ENCODE data around the gene RPP21.

Gene RPP21

DNA sequence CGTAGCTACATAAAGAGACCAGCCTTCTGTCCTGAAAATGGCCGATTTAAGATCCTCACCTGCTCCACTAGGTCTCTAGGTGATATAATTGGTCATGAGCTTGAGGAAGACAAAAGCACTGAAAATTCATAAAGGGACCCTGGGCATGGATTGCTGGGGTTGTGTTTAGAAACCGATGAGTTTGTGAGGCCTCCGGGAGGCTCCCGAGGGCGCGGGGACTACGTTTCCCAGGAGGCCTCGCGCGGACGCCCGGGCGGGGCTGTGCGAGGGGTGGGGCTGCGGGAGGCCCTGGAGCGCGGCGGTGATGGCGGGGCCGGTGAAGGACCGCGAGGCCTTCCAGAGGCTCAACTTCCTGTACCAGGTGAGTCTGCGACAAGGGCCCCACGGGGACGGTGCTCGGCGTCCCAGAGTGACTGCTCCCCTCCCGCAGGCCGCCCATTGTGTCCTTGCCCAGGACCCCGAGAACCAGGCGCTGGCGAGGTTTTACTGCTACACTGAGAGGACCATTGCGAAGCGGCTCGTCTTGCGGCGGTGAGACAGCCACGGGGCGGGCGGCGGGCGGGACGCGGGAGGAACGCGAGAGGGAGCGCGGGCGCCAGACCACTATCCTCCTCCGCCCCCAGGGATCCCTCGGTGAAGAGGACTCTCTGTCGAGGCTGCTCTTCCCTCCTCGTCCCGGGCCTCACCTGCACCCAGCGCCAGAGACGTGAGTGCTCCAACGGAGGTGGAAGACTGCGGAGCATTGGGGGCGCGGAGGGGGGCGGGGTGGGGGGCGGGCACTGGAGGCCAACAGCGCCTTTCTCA is at the start of gene RPP21:
Gene RPP21 (plus strand): TSS at position 289 of the 804 bp plus-strand sequence. CDS start 16 bp downstream, at position 305.
- peak; percentile 83 for DNase-seq (ENCODE audit: low spot score)

DNA sequence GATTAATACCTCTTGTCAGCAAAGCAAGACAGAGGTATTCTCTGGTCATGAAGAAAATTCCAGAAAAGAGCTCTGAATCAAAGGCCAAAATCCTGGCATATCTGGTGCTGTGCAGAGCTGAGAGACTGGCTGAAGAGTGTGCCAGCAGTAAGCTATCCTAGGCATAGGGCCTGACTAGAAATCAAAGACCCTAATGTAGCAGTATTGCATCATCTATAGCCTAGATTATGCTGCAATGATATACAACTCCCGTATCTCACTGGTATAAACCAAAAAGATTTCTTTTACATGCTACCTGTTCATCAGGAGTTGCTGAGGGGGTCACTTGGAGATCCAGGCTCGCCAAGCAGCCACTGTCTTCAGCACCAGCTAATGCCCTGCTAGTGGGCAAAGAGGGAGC is 49.1 kb upstream of the RPP21 start:
- DNase-seq (ENCODE audit: low spot score), result no peak

DNA sequence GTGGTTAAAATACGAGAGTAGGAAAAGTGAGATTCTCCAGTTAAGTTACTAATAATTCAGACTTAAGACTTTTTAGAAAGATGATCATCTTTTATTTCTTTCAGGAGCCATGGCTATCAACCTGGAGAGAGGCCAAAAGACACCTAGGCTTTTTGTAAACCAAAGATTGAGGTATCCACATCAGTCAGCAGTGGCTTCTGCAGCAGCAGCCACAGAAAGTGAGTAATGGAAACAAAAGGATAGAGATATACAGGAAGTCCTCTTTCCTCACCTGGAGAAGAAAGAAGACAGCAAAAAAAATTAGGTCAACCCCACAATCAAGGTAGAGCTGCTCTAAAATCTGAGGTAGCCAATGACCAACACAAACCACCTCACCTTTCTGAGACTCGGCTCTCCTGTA is 41.0 kb upstream of the RPP21 start:
- no peak for DNase-seq (ENCODE audit: low spot score)

DNA sequence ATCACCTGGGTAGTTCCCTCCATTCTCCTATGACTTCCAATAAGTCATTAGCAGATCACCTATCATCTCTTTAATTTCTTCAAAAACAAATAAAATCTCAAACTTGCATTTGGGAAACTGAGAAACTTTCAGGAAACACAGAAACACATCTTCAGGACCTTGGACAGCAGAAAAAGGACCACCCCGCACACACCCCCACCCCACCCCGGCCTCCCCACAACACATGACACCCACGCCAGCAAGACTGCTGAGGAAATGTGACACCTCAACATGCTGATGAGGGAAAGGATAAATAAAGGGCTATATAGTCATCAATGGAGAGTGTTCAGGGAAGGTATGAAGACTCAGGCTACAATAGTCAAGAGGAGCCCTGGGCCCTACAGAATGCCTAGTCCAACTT is 33.9 kb upstream of the RPP21 start:
- DNase-seq (ENCODE audit: low spot score), result no peak

DNA sequence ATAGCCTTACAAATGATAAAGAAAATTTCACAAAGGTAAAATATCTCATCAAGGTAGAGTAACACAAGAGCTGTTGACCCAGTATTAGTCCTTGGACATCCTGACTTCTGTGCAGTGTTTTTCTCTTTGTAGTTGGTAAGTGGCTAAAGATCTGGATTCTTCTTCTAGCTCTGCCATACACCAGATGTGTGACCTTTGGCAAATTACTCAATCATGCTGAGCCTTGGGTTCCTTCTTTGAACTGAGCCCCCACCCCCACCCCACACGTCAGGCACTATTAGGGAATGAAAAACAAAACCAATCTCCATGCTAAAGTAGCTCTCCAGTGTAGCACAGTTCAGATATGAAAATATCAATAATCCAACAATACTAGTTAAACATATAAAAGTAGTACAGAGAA is 33.3 kb upstream of the RPP21 start:
- DNase-seq (ENCODE audit: low spot score), result no peak

DNA sequence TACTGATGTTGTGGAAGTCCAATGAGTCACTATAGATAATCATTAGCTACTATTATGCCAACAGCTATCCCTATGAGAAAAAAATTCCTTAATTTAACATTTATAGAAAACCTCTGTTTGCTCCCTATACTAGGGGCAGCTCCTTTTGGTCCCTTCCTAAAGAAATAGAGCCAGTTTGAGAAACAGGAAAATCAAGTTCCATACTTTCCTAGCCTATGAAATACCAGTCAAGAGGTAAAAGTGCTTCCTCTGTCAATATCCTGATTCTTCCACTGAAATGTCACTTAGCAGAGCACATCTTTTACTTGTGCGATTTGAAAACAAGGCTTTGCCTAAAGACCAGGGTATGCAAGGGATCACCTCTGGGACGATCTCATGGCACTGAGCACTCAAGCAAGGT is 32.7 kb upstream of the RPP21 start:
- no peak for DNase-seq (ENCODE audit: low spot score)

DNA sequence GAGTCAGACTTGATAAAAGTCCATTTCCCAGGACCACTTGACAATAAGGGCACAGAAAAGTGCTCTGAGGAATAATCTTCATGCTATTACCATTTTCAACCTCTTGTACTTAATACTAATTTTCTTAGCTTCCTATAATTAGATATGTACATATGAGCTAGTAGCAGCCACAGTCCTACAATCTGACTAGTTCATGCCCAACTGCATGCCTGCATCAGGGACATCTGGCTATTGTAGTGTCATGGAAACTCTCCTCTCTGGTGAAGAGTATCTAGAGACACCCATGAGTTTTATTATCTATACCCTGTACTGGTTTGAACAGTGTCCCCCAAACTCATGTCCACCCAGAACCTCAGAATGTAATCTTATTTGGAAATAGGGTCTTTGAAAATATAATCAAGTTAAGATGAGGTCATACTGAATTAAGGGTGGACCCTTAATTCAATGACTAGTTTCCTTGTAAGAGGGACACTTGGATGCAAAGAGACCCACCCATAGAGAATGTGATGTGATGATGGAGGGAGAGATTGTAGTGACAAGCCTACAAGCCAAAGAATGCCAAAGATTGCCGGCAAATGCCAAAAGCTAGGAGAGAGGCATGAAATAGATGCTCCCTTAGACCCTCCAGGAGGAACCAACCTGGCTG is 32.2 kb upstream of the RPP21 start:
- DNase-seq (ENCODE audit: low spot score), result no peak

DNA sequence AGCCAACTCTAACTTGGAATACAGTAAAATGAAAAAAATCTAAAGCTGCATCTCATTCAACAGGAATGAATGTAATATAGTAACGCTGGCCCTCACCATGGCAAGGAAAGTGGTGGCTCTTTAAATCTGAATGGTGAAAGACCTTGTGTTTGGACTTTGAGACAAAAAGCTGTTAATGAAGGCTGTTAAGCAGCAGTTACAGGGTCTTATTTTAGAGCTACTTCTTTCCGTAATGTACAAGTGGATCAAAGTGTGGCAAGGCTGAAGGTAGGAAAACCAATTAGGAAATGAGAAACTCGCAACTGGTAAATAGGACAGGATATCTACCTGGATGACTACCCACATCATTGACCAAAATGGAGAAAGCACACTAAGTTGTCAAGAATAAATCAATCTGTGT is 29.8 kb upstream of the RPP21 start:
- DNase-seq (ENCODE audit: low spot score), result no peak

DNA sequence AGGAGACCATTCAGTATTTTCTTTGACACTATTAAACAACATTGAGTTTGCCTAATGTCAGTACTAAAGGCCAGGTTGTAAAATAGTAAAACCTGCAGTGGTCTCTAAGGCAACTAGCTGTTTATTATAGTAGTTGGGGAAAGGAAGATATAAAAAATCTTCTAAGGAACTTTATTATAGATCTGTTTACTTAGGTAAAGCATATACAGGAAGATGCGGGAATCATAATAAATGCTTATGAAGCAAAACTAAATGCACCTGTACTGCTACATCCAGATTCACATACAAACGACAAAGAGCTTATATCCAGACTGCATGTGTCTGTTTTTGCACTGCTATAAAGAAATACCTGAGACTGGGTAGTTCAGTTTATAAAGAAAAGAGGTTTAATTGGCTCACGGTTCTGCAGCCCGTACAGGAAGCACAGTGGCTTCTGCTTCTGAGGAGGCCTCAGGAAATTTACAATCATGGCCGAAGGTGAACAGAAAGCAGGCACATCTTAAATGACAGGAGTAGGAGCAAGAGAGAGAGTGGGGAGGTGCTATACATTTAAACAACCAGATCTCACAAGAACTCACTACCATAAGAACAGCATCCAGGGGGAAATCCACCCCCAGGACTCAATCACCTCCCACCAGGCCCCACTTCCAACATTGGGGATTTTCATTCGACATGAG is 26.9 kb upstream of the RPP21 start:
- no peak for DNase-seq (ENCODE audit: low spot score)

DNA sequence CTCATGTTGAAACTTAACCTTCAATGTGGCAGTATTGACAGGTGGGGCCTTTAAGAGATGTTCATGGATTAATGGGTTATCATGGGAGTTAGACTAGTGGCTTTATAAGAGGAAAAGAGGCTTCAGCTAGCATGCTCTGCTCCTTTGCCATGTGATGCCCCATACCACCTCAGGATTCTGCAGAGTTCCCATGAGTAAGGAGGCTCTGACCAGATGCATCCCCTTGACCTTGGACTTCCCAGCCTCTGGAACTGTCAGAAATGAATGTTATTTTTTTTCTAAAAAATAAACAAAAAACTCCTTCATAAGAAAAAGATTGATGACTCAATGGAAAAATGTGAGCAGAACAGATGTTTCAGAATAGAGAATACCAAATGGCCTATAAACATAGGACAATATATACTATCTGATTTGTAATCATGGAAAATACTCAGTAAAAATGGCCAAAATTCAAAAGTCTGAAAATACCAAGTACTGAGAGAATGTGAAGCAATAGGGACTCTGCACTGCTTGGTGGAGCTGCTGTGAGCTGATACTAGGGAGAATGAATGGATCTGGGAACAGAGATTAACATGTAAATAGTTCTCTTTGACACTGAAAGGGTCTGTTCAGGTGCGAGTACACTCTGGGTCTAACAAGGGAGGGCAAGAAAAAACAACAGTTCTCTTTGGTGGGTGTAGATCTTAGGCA is 25.7 kb upstream of the RPP21 start:
- DNase-seq (ENCODE audit: low spot score), result no peak

DNA sequence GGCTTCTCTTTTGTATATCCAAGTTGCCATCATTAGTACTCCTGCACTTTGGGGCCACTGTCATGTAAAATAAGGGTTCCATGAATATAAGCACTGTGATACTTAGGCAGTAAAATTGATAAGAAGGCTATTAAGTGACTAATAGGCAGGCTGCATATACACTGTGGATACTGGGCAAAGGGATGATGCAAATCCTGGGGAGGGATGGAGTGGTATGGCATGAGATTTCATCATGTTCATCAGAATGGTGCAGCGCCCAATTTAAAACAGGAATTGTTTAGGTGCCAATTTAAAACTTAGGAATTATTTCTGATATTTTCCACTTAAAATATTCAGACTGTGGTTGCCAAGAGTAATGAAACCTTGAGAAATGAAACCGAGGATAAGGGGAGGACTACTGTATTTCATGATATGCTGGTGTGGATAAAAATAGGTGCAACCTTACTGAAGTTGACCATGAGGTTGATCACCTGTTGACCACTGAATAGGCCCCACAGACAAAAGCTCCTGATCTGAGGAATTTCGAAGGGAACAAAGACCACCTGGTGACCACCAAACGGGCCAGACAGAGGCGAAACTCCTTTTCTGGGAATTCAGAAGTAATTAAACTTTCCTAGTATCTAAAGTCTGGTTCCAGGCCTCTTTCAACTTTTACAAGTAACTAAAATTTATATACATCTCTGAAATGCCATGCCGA is 23.1 kb upstream of the RPP21 start:
- no peak for DNase-seq (ENCODE audit: low spot score)

DNA sequence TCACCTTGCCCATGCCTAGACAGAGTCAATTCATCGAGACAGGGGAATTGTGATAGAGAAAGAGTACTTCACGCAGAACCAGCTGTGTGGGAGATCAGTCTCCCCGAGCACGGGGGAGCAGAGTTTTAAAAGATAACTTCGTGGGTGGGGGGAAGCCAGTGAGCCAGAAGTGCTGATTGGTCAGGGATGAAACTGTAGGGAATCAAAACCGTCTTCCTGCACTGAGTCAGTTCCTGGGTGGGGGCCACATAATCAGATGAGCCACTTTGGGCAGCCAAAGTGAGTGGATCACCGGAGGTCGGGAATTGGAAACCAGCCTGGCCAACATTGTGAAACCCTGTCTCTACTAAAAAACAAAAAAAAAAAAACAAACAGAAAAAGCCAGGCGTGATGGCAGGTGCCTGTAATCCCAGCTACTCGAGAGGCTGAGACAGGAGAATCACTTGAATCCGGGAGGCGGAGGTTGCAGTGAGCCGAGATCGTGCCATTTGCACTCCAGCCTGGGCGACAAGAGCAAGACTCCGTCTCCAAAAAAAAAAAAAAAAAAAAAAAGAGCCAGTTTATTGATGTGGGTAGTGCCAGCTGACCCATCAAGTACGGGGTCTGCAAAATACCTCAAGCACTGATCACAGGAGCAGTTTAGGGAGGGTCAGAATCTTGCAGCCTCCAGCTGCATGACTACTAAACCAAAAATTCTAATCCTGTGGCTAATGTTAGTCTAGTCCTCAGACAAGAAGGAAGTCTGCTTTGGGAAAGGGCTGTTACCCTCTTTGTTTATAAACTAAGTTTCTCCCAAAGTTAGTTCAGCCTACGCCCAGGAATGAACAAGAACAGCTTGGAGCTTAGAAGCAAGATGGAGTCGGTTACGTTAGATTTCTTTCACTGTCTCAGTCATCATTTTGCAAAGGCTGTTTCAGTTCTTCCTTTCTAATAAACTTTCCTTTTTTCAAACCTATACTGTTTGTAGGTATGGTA is 22.1 kb upstream of the RPP21 start:
- peak; percentile 23 for DNase-seq (ENCODE audit: low spot score)

DNA sequence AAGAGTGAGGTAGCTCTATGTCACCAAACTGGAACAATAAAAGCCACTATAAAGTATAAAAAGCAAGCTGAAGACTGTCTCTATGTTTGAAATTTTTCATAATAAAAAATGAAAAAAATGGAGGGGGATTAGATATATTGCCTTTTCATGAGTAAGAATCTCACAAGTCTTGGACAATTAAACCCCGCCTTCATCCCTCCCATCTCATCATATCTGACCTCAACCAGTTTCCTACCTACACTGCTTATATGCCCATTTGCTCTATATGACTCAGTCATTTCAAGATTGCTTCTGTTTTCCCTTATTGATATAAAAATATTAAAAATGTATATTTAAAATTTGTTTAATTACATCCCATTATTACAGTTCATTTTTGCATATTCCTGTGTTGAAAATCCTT is 21.1 kb upstream of the RPP21 start:
- DNase-seq (ENCODE audit: low spot score), result peak; percentile 69

DNA sequence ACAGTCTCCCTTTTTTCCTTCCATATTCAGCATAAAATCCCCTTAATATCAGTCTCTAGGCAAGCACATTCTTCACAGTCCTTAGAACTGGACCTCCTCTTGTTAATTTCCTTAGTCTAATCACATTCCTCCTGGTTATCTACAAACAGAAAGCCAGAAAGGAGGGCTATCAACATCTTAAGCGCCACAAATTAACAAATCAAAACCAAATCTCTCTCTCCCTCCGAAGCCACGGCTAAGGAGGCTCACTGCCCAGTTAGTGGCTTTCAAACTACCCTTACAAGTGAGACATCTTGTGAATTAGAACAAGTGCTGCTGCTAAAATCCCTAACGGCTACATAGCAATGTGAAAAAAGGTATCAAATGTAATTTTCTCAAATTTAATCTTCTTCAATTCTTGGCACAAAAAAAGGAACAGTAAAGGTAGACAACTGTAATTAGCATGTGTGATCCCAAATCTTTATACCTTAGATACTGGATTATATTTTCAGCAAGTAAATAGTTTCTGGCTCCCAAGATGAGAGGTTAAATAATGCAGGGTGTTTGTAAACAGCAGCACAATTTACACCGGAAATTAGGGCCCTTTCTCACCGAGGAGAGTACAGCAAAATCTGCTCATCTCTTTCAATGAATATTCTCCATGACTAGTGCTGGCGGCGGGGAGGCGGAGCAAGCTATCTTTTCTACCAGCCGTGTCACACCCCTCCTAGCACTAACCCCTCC is 19.6 kb upstream of the RPP21 start:
- peak; percentile 89 for DNase-seq (ENCODE audit: low spot score)

DNA sequence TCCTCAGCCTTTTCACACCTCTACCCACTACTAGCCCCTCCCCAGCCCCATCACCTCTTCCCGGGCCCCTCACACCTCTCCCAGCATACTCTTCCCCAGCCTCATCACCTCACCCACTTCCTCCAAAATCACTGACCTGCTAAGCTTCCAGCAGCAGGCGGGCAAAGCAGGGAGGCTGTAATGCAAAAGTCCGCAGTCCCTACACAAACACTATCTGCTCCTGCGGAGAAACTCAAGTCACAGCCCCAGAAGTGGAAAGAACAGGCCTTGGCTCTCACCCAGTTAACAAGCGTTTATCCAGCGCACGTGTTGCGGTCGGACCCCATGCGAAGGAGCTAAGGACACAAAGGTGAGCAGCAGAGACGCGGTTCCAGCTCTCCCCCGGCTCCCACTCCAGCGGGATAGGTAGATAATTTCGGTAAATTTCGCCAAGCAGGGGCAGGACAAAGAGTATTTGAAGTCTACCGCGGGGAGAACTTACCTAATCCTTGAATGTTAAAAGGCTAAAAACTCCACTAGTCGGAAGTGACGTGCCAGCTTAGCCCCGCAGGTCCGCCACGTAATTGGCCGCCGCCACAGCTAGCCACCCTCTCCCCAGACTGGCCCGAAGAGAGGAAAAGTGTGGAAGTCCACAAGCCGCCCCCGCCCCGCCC is 19.0 kb upstream of the RPP21 start:
- DNase-seq (ENCODE audit: low spot score), result peak; percentile 74

DNA sequence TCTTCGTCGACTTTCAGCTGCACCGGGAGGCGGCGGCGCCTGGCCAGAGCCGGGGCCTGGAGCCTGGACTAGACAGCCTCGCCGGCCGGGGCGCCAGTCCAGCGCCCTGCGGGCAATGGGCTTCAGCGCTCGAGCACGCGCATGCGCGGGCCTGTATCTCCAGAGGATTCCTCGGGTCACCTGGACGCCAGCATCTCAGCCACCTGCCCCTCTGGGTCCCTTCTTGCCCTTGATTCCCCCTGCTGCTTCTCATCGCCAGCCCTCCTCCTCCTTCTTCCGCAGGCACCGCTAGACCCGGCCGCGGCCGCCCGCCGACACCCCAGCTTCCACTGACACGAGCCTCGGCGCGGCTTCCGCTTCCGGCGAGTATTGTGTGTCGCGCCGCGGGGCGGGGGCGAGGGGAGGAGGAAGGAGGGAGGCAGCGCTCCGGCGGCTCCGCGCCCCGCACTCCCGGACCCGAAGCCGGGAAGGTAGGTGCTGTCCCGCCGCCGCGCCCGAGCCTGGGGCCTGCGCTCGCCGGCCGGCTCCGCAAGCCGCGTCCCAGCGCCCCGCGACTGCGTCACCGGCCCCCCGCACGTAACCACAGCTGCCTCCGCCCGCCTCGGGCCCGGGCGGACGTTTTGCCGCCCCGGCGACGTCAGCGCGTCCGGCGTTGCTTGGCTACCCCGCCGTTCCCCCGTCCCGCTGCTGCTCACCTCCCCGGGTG is 18.3 kb upstream of the RPP21 start, which contains the start of gene TRIM39:
Gene TRIM39 (plus strand): TSS at position 402 of the 706 bp plus-strand sequence. CDS start 2,391 bp downstream, outside the sequence.
- peak; percentile 86 for DNase-seq (ENCODE audit: low spot score)

DNA sequence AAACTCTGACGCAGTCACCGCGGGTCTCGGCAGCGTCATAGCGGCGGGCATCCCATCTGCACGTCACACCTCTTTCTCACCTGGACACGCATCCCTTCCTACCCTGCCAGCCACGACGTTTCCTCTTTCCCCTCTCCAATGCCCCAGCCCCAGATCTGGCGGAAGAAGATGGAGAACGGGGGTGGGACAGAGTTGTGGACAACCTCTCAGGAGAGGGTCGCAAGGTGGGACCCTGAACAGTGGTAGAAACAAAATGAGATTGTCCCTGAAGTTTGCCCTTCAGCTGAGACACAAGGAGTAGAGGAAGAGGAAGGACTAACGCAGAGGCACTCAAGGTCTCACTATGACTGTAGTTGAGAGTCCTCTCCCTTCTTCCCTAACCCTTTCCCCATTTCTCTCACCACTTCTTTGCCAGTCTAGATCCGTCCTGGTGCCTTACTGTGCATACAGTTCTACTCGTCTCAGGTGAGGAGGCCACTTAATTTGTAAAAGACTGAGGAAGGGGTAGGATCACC is 17.7 kb upstream of the RPP21 start:
- DNase-seq (ENCODE audit: low spot score), result no peak

DNA sequence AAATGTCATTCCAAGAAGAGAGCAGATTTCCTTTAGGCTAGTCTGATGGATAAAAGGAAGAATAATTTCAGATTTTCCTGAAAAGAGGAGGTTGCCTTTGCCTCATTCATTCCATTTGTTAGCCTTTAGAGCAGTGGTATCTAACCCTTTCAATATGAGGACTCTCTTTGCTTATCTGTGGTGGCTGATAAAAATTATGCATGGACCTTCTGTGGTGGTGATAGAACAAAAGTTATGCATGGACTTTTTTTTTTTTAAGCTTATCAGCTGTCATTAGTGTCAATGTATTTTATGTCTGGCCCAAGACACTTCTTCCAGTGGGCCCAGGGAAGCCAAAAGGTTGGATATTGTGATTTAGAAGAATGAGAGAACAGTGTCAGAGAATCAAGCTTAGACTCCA is 16.6 kb upstream of the RPP21 start:
- no peak for DNase-seq (ENCODE audit: low spot score)

Measured in RKO (cell line).